Measurements from ENCODE around the gene VAMP8. TPM values are rescaled to one million over a fixed set of nuclear protein-coding genes. Genes with fewer than 3 reads are reported as not detected.

VAMP8 gene
- total and polyA plus RNA-seq, 2 donors (not counting 3 experiments of a cell fraction or from before 2014, with no cell fraction given) = 39.0 to 68.7 TPM

GRCh38 chr2:85628658-85629057 is 51.3 kb downstream of the VAMP8 start:
- TF ChIP-seq GATA2 (IDR thresholded peaks at IDR 0.05; ENCODE audit: insufficient read depth, insufficient read length, low read depth, low read length) (no peak), CTCF (IDR thresholded peaks at IDR 0.05; ENCODE audit: extremely low read depth in 1 of 2, insufficient read depth in 1 of 2, low read depth in 1 of 2, low read length in 2 of 2) (no peak), POLR2AphosphoS5 (IDR thresholded peaks at IDR 0.05; ENCODE audit: insufficient read depth, low read depth, low read length) (no peak), POLR2A (IDR thresholded peaks at IDR 0.05; ENCODE audit: low read depth, low read length) (no peak), FOS (IDR thresholded peaks at IDR 0.05; ENCODE audit: borderline replicate concordance, insufficient read depth, low read length) (no peak), JUN (IDR thresholded peaks at IDR 0.05; ENCODE audit: borderline replicate concordance, insufficient read depth, insufficient read length, low read depth) (no peak), MYC (IDR thresholded peaks at IDR 0.05; ENCODE audit: low read depth, low read length) (no peak), EZH2 (IDR thresholded peaks at IDR 0.05; ENCODE audit: borderline replicate concordance, low read depth, low read length, severe bottlenecking) (no peak), MAX (IDR thresholded peaks at IDR 0.05; ENCODE audit: insufficient read depth, insufficient read length) (no peak)
- ChIA-PET POLR2A (no interaction called here), CTCF (interaction anchor here (2.5 kb wide), 1 partner anchor 9 kb away, joined by 23 read pairs; no protein-coding TSS in a partner anchor)
- BruUV-seq (replicated peaks) = no TSS peak
- H4K20me1 ChIP-seq (replicated peaks; ENCODE audit: control insufficient read depth, extremely low read depth, insufficient read depth, low read length) = no peaks in the 10 kb centered on the region
- no peaks in the 10 kb centered on the region for H3K27me3 ChIP-seq (ENCODE audit: control insufficient read depth in 2 of 2, insufficient read depth in 2 of 2, low read length in 2 of 2)
- H3K27ac ChIP-seq (ENCODE audit: insufficient read depth, low read depth, low read length) = no peak overlapping the region
- dilution Hi-C loops (cut with MboI; ENCODE audit: extremely low pct_ligation_motif_present, low sequenced_read_pairs) = no loop called here
- H3K79me2 ChIP-seq (ENCODE audit: control insufficient read depth, insufficient read depth, low read length) = peaks cover 8% of the 10 kb centered on the region
- no peak overlapping the region for H2AFZ ChIP-seq (ENCODE audit: low read depth, low read length)
- H3K9me1 ChIP-seq (replicated peaks; ENCODE audit: control insufficient read depth, extremely low read depth, insufficient read depth, low read length) = no peaks in the 10 kb centered on the region
- no peak overlapping the region for H3K9ac ChIP-seq (replicated peaks; ENCODE audit: extremely low read depth, insufficient read depth, low read length)
- H3K4me2 ChIP-seq (ENCODE audit: insufficient read depth, low read length) = no peak overlapping the region
- no peaks in the 10 kb centered on the region for H3K9me3 ChIP-seq (replicated peaks; ENCODE audit: control insufficient read depth, insufficient read depth, low read length)
- intact Hi-C loops (cut with micrococcal nuclease) = no loop called here
- no peak for DNase-seq (ENCODE audit: low read depth, low spot score)
- H3K4me1 ChIP-seq (ENCODE audit: control insufficient read depth, extremely low read depth, insufficient read depth, low read length) = no peaks in the 10 kb centered on the region
- no peak for FAIRE-seq
- H3K36me3 ChIP-seq (ENCODE audit: control insufficient read depth in 2 of 2, extremely low read depth in 1 of 2, insufficient read depth in 2 of 2, low read length in 2 of 2) = peaks cover 15 to 48% of the 10 kb centered on the region in 2 experiments
- no peak overlapping the region for H3K4me3 ChIP-seq (replicated peaks in 1 of 3; ENCODE audit: insufficient read depth in 1 of 3, low read depth in 1 of 3, low read length in 3 of 3)

Data from endothelial cell of umbilical vein (primary cell).